G401.6 (cell line): ENCODE results near the gene UGT2B7.
"Not testable (repeated sequence)": the region's sequence is repeated elsewhere in the genome, so short reads cannot be mapped to it uniquely, and the experiment has no call there.

Experiments used
- FAIRE-seq: peaks from 2 replicates; lab custom pipeline; 2012; peaks lifted over from hg19 to GRCh38; lab: Jason Lieb, UNC

The UGT2B7 gene

DNA sequence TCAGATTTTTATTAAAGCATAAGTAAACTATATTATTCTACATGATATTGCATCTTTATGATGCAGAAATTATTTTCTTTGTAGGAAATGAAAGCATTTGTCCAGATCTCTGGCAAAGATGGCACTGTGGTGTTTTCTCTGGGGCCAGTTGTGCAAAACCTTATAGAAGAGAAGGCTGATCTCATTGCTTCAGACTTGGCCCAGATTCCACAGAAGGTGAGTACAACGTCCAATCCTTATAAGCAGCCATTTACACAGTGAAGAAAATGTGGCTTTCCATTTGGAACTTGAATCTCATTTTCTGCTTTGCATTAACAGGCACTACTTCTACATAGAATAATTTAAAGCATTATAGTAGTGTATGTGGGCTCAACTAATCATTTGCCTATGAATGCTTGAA lies 6.9 kb upstream of the UGT2B7 start:
- FAIRE-seq: no peak

DNA sequence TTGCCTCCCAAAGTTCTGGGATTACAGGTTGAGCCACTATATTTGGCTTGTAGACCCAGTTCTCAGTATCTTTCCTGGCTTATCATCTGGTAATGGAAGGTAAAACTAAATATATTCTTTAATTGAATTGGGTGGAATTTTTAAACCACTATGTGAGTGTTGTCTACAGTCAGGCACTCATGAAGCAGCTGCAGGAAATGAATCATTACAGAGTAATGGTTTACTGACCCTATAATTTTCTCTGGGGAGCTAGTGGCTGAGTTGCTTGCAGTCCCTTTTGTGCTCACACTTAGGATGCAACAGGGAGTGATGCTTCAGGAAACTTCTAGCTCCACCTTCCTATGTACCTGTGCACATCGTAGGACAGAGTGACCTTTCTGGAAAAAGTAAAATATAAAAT lies 4.1 kb upstream of the UGT2B7 start:
- FAIRE-seq: no peak

DNA sequence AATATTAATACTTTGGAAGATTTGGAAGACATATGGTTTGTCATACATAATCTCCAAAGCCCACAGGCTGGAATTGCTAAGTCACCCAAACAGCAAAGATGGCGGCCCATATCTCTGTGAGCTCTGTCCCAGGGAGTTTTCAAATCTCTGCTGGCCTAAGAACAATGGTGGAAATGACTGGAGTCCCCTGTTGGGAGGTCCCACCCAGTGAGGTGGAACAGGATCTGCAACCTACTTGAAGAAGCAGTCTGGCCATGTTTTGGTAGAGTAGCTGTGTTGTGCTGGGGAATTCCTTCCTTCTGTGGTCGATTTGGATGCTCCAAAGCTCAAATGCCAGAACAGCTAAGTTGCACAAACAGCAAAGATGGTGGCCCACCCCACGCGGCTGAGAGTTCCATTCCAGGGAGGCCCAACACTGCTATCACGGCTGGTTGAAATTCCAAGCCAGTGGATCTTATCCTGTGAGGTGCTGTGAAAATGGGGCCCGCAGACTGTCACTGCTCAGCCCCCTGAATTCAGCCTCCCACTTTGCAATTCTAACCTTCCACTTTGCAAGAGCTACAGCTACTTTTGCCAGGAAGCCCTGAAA lies 3.2 kb upstream of the UGT2B7 start:
- FAIRE-seq: no peak

DNA sequence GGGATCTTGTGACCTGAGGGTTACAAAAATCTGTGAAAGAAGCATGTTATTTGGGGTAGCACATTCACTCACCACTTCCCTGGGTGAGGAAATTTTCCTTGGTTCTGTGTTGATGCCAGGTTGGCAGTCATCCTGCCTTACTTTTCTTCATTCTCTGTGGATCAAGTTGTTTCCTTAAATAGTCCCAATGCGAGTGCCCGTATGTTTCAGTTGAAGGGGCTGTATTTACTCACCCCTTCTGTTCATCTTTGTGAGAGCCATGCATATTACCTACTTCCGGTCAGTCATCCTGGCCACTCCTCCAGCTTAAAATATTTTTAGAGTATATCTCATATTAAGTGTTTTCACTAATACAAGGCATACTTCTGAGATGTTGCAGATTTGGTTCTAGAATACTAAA lies 2.6 kb upstream of the UGT2B7 start:
- FAIRE-seq: no peak

DNA sequence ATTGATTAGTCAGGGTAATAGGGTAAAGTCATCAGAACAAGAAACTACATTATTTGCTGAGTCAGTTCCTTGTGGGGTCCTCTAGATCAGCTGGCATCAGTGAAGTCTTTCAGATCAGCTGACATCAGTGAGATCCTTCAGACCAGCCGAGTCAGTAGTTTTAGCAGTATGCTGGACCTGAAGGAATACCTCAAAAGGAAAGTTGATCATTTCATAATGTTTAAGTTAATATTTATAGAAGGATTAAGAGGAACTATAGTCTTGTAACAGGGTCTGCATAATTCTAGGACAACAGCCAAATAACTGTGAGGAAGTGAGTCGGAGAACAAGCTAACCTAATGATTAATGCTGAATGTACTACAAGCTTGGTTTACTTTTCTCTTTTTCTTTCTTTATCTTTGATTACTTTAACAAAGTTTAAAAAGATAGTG lies 958 bp upstream of the UGT2B7 start:
- no peak for FAIRE-seq

DNA sequence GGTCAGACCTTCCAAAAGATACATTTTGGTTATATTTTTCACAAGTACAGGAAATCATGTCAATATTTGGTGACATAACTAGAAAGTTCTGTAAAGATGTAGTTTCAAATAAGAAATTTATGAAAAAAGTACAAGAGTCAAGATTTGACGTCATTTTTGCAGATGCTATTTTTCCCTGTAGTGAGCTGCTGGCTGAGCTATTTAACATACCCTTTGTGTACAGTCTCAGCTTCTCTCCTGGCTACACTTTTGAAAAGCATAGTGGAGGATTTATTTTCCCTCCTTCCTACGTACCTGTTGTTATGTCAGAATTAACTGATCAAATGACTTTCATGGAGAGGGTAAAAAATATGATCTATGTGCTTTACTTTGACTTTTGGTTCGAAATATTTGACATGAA lies 536 bp downstream of the UGT2B7 start:
- no peak for FAIRE-seq

DNA sequence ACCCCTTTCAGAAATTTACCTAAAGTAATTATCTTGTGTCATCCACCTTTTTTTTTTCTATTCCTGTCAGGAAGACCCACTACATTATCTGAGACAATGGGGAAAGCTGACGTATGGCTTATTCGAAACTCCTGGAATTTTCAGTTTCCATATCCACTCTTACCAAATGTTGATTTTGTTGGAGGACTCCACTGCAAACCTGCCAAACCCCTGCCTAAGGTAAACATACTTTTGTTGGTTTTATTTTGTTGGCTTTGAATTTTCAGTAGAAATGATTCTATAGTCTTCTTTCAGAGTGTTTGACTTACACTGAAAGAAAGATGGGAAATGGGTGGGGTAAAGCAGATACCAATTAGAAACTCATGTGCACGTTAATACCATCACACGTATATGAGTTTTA lies 2.2 kb downstream of the UGT2B7 start:
- FAIRE-seq: no peak

DNA sequence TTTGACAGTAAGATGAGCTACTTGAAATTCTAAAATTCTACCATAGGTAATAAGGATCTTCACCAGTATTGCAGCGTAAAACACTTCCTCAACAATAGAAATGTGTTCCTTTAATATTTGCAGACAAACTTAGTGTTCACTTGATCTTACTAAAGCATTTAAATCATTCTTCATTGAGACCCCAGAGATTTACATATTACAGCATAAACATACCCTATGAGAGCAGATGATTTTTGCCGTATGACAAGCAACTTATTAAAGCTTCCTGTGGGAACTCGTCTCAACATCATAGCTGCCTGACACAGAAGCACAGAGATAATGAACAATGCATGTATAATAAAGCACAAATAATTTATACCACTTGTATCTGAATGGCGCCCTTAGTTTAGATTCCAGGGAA lies 3.6 kb downstream of the UGT2B7 start:
- no peak for FAIRE-seq

DNA sequence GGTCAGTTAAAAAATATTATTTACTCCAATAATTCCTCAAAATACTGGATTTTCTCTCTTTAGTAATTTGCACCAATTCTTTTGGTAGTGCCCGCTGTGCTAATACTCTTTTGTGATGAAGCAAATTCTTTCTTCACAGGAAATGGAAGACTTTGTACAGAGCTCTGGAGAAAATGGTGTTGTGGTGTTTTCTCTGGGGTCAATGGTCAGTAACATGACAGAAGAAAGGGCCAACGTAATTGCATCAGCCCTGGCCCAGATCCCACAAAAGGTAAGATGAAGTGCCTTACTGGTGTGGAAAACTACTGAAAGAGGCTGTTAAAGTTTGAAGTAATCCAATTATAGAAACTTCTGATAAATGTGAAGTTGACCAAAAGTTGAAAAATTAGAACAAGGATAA lies 6.4 kb downstream of the UGT2B7 start:
- FAIRE-seq: not testable (repeated sequence)

DNA sequence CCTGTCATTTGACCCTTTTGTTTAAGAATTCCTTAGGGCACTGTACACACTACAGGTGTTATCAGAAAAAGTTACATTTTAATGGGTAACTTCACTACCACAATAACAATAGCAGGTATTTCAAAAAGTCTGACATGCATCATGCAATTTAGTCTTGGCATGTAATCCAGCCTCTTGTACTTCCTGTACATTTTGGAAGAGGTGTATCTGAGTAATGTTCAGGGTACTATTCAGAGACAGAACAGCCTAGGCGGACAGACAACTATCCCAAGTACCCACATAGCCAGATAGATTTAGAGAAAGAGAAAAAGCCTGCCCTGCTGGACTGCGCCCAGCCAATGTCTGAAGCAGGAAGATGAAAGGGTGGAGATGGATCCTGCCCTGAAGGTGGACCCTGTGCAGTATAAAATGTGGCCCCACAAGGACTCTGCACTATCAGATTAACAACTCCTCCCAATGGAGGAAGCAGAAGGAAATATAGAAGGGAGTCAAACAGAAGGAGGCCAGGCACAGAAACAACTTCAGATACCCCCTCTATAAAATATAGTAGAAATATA lies 8.5 kb downstream of the UGT2B7 start:
- no peak for FAIRE-seq

DNA sequence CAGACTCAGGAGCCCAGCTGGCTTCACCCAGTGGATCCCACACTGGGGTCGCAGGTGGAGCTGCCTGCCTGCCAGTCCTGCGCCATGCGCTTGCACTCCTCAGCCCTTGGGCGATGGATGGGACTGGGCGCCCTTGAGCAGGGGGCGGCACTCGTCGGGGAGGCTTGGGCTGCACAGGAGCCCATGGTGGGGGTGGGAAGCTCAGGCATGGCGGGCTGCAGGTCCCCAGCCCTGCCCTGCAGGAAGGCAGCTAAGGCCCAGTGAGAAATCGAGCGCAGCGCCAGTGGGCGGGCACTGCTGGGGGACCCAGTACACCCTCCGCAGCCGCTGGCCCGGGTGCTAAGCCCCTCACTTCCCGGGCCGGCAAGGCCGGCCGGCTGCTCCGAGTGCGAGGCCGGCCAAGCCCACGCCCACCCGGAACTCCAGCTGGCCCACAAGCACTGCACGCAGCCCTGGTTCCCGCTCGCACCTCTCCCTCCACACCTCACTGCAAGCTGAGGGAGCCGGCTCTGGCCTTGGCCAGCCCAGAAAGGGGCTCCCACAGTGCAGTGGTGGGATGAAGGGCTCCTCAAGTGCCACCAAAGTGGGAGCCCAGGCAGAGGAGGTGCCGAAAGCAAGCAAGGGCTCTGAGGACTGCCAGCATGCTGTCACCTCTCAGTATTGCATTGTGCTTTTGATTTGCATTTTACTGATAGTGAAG lies 19.0 kb downstream of the UGT2B7 start:
- not testable (repeated sequence) for FAIRE-seq

DNA sequence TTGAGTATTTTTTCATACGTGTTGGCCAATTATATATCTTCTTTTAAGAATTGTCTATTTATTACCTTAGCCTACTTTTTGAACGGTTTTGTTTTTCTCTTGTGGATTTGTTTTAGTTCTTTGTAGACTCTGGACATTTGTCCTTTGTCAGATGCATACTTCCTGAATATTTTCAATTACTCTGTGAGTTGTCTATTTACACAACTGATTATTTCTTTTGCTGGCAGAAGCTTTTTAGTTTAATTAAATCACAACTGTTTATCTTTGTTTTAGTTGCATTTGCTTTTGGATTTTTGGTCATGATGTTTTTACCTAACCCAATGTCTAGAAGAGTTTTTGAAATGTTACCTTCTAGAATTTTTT lies 19.6 kb downstream of the UGT2B7 start:
- no peak for FAIRE-seq

DNA sequence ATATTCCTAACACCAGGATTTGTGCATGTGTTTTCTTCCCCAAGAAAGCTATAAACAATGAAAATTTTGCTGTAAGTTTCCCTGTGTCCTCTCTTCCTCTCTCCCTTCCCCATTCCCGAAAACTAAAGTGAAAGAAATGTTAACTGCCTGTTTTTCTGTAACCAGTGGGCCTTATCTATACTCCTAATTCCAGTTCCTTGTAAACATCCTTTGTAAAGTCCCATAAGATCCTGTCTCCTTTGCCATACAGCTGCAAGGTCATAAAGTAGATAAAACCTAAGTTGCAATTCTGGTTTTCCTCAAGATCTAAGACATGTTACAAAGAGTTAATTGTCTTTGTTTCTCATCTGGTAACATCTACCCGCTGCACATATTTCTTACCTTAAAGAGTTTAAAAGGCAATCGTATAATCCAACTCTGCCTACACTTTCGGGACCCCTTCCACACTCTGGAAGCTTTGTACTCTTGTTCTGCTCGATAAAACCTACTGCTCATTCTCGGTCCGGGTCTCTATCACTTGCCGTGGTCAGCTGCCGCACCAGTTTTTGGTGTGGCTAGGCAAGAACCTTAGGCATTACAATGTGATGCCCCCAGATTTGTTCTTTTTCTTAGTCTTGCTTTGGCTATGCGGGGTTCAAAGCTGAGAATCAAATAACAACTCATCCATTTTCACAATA lies 20.5 kb downstream of the UGT2B7 start:
- FAIRE-seq: no peak

DNA sequence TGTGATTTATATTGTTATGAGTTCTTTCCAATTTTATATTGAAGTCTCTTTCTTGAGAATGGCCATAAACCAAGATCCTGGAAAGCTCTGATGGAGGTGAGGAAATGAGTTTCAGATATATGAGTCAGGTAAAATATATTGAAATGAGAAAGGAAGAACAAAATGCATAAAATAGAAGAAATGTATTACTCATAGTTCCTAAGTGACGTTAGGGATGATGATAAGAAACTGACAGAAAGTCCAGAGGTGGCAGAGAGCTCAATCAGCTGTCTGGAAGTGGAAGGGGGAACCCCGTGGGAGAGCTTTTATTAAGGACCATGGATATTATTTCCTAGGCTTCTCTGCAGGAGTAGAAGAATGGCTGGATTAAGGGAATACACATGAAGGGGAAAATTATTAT lies 24.6 kb downstream of the UGT2B7 start:
- no peak for FAIRE-seq

DNA sequence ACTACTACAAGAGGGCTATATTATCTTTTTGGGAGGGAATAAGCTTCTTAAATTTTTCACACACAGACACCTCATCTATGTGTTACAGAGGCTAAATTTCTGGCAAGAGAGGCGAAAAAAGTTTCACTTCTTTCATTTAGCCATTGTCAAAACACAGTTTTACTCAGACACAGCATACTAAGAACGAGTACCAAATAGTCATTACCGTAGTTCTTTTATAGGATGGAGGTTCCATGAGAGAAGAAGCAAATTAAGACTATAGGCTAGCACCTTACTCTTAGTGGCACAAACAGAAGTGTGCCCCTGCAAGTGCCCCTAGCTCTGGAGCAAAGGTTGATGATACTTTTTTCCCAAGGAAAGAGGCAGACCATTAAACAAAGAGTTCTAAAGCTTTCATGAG lies 26.2 kb downstream of the UGT2B7 start:
- no peak for FAIRE-seq

DNA sequence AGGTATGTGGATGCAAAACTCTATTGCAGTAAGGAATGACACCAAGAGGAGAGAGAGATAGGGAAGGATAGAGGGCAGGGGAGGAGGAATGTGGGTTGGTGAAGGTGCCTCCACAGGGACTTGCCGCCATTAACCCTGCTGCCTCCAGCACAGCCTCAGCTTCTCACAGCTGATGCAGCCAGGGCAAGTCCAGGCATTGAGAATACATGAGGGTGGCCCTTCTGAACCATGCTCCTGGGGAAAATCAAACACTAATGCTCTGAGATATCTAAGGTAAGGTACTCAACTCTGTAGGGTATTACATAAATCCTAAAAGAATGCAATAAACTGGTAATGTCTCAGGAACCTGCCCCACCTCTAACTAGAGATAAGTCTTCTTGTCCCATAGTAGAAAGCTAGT lies 28.7 kb downstream of the UGT2B7 start:
- no peak for FAIRE-seq

DNA sequence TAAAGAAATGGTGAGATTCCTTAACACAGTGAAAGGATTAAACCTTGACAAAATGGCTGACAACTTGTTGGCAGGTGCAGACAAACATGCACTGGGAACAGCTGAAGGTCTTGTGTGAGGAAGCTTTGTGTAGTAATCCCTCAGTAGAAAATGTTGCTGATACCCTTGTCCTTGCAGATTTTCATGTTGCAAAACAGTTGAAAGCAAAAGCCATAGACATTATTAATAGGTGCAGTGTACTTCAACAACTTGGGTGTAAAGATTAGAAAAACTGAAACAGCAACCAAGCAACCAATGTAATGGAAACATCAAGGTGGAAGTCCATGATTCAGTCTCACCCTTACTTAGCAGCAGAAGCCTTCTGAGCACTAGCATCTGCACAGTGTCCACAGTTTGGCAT lies 29.8 kb downstream of the UGT2B7 start:
- FAIRE-seq: no peak

DNA sequence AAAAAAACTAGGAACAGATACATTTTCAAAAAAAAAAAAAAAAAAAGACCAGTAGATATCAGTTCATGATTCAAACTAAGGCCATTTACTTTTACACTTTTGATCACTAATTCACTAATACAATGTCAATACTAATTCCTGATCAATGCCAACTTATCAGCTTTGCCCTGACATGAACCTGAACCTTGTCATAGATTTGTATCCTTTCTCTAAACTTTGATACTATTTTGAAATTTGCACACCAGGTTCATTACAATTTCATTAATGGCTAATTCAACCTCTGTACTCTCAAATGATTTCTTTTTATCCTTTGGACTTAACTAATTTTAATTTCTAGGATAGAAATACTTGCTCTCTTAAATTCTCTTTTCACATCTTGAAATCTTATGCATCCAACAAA lies 37.7 kb downstream of the UGT2B7 start:
- FAIRE-seq: no peak

DNA sequence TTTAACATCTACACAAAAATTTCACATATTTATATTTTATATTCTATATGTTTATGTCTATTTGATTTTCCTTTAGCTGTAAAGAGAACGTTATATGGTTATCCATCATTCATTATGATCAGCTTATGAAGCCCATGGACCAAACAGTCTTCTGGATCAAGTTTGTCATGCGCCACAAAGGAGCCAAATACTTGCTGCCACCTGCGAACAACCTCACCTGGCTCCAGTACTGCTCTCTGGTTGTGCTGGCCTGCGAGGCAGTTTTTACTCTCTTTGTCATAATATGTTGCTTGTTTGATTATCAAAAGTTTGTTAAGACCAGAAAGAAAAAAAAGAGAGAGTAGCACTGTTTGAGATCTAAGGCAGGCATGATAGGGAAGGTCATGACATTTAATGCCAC lies 38.2 kb downstream of the UGT2B7 start:
- no peak for FAIRE-seq

DNA sequence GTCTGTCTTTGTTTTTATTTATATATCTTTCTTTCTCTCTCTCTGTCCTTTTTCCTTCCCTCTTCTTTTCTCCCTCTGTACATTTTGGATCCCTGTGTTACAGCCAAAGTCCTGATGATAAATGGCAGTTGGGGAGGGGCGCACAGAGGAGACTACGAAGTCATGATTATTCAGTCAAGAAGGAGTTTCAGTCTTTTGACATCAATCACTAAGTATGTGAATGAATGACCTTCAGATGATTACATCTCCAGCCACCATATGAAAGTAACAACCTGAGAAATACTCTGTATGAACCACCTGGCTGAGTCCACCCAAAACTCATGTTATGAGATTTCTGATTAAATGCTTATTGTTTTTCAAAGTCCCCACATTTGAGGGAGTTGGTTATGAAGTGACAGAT lies 45.0 kb downstream of the UGT2B7 start:
- FAIRE-seq: no peak

DNA sequence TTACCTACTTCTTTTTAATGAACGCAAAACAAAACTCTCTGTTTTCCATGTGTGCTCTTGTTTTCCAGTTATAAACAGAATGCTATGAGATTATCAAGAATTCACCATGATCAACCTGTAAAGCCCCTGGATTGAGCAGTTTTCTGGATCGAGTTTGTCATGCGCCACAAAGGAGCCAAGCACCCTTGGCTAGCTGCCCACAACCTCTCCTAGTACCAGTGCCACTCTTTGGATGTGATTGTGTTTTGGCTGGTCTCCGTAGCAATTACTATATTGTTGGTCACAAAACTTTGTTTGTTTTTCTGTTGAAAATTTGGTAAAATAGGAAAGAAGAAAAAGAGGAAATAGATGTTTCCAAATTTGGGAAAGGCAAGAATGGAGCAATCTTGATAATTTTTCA lies 51.1 kb downstream of the UGT2B7 start:
- no peak for FAIRE-seq

DNA sequence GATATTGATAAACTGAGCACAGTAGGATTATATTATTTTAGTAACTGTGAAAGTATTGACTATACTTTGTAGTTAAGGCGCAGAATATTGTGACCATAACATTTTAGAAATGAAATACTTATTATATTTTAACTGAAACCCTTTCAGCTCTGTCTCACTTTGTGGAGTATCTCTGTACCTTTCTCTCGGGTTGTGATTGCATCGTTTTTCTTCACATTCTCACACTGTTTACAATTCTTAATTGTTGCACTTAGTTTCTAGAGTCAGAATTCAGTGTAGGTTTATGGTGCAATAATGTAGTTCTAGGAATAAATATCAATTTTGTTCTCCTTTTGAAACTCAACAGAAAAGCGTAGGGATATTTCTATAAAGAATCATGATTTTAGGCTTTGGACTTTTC lies 57.7 kb downstream of the UGT2B7 start:
- FAIRE-seq: no peak

DNA sequence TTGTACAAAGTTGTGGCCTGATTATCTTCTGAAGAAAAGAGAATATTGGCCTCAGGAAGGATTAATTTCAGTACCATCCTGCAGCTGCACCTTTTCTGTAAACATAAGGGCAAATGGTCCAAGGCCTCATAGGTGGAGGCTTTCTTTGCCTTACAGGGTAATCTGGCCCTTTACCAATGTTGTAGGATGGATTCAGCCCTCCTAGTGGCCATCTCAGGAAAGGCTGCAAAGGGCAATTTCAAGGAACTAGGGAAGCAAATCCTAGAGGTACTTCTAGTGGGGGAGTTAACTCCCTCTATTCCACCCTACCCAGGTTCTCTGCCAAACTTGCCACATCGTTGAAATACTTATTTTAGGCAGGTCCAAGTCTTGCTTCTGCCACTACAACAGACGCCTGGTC lies 60.6 kb downstream of the UGT2B7 start:
- FAIRE-seq: no peak
